ENCODE results near the gene CCDC9.

The CCDC9 gene

DNA sequence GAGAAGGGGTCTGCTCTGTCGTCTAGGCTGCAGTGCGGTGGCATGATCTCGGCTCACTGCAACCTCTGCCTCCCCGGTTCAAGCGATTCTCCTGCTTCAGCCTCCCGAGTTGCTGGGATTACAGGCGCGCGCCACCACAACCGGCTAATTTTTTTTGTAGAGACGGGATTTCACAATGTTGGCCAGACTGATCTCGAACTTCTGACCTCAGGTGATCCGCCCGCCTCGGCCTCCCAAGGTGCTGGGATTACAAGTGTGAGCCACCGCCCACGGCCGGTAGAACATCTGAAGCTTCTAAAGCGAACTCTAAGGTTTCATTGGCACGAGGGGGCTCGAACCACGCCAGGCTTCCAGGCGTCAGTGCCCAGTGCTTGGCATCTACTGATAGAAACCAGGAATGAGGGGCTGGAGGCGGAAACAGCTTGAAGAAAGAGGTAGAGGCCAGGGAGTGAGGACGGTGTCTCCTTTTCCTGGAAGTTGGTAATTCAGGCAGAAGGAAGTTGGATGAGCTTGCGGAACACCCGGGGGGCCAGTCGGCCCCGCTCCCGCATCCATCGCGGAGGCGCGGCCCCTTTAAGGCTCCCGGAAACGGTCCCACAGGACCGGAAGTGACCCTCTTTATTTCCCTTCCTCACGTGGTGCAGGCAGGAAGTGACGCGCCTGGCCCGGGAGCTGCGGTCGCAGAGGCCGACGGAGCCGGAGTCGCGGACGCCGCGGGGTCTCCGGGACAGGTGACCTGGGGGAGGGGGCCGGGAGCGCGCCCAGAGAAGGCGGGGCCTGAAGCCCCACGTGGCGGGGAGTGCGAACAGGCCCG, at the start of gene CCDC9:
TSS of gene CCDC9 (plus strand) at position 647 of the 814 bp plus-strand sequence. CDS start 1,876 bp downstream, outside the sequence.
- DNase-seq, result peak; percentile 95 to 96

DNA sequence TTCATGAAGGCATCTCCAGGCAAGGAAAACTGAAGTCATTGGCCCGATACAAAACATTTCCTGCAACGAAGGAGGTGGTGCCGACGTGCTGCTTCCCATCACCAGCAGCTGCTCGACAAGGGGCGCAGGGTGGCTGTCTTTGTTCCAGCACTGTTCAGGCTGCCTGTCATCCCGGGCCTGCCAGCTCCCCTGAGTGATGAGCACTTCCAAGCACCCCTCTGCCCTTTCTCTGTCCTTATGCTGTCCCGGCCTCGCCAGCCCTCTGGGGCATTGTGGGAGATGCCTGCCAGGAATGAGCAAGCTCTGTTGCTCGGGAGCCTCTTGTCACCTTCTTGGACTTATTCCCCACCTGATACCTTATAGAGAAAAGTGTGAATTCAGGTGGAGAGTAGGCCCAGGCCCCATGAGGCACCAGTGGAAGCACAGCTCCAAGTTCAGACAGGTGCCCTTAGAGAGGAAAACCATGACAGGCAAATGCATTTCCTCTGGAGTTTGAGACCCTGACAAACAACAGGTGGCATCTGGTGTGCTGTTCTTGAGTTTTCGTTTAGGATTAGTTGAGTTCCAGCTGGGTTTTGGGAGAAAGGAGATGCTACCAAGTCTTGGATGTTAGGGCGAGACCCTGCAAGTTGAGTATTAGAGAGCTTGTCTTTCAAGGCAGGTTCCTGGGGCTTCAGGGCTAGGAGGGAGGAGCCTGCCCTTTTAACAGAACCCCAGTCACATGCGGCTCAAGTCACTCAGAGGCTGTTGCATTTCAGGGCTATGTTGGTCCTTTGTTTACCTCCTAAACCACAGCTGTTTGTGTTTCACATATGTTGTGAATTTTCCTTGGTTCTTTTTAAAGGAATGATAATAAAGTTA, 46.8 kb upstream of the CCDC9 start:
- no peak for DNase-seq

DNA sequence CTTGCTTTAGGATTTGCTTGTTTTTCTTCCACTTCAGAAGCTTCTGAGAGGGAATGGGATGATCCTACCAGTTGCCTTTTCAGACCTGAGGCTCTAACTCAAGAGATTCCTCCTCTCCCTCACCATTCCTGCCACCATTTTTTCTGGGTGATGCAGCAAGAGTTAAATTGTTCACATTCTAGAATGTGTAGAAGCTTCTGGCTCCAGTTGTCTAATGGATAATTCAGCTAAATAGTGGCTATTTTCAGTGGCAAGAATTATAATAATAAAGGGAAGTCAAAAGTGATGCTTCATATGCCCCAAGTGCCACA, 46.2 kb upstream of the CCDC9 start:
- no peak for DNase-seq

DNA sequence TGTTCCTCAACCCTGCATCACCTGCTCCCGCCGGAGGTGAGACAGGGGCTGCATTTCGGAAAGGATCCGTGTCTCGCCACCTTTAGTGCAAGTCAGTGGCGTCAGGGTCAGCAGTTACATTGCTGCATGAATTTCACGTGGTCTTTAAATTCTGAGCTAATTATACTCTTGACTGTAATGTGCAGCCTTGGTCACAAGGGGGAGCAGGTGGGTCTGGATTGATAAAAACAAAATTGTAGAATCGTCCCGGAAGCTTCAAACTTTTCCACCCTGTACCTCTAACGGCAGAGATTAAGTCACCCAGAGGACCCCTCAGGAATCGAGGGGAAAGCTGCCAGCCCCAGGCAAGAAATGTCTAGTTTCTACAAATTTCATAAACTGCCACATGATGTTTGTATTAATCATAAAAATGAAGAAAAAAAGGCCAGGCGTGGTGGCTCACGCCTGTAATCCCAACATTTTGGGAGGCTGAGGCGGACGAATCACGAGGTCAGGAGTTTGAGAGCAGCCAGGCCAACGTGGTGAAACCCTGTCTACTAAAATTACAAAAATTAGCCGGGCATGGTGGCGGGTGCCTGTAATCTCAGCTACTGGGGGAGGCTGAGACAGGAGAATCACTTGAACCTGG, 45.5 kb upstream of the CCDC9 start:
- peak; percentile 67 to 85 for DNase-seq

DNA sequence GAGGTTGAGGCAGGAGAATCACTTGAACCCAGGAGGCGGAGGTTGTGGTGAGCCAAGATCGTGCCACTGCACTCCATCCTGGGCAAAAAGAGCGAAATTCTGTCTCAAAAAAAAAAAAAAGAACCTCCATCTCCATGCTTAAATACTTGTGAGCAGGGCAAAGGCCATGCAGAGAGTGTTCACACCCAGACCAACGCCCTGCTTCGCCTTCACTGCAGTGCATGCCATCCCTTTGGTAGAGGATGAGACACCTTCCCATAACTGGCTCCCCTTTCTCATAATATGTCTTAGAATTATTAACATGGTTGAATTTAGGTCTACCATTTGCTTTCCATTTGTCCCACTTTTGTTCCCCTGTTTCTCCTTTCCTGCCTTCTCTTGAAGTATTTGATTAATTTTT, 40.7 kb upstream of the CCDC9 start:
- no peak for DNase-seq

DNA sequence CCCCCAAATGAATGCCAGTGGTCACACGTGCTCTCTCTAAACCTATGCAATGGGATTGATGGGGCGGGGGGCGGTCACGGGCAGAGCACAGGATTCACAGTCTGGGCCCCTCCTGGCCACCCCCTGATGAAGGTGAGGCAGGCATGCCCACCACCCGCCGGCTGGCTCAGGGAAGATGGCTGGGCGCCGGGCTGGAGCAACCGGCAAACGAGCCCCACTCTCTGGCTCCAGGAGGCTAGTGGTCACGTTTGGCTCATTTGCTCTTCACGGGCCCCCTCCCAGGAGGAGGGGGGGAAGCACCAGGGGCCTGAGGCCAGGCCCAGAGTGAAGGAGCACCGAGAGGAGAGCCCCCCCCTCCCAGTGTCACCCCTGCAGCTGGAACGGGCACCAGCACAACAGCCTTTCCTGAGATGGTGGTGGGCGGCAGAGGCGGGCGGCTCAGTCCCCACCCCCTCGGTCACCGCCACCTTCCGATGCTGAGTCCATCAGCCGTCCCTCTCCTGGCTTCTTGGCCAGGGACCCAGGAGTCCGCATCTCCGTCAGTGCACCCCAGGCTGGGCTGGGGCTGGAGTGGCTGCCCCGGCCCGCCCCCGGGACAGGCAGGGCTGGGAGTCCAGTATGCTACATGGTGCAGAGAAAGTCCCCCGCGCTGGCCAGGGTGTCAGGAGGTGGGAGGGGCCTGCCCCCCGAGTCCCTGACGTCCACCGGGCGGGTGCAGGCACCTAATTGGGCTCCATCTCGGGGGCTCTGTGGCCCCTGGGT, 35.1 kb upstream of the CCDC9 start:
- DNase-seq, result no peak

DNA sequence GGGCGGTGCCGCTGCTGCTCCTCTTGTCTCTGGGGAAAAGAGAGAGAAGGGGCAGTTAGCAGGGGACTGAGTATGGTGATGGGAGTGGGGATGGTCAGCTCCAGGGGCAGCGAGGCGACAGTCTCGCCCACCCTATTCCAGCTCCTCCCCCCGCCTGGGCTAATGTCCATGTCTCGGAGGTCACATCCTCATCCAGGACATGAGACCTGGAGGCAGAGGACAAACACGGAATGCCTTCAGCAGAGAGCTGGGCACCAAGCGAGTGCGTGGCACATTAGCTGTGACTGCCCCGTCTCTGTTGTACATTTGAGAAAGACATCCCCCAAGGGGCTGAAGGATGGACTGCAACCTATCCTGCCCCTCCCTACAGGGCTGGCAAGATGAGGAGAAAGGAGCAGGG, 34.4 kb upstream of the CCDC9 start:
- DNase-seq, result no peak

DNA sequence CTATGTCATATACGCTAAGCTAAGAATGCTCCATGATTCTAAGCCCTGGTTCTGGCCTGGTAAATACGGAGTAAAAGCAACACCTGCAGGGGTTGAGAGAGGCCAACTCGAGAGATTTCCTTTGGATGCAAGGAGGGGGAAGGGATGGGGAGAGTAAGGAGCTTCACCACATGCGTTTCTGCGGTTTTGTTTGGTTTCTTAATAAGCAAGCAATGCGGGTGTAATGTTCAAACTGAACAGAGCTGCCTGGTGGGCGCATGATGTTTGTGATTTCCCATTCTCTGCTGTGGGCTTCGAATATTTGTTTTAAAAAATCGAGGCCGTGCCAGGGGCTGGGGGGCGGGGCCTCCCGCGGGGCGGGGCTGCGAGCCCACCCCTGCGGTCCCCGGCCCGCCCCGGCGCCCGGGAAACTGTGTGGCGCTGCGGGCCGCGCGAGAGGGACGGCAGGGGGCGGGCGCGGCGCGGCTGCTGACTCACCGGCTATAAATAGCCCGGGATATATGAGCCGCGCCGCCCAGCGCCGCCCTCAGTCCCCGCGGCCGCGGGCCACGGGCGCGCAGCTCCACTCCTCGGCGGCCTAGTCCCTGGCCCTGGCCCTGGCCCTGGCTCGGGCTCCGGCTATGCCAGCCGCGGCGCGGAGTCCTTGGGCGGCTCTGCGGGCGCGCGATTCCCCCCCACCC, 30.4 kb upstream of the CCDC9 start:
- DNase-seq, result peak; percentile 91 to 93

DNA sequence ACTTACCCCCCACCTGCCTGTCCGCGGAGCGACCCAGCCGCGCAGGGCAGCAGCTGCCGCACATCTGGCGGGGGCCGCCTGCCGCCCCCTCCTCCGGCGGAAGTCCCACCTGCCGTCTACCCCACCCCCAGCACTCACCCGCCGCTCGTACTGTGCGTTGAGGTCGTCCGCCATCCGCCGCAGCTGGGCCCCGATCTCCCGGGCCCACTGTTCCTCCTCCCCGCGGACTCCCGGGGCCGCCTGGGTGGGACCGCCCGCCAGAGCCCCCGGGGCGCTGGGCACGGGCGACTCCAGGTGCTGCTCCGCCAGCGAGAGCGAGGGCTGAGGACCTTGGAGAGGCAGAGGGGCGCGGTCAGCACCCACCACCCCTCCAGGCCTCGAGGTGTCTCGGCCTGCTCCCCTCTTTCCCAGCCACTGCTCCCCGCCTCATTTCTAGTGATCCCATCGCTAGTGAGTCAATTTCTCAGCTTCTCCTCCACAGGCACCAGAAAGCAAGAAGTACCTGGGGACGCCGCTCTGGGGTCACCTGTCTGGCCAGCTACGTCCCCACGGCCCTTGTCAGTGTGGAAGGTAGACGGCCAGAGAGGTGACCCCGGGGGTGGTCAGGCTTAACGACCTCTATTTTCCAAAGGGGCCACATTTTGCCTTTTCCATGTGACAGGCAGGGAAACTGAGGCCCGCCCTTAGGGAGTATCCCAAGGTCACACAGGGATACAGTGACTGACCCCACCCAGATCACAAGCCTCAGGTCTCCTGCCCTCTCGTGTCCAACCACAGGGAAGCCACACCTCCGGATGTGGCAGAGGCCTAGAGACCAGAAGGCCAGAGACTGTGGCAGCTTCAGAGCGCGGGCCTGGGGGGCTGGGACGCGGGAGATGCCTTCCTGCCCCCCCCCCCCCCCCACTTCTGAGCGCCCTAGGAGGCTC, 29.6 kb upstream of the CCDC9 start:
- DNase-seq, result peak; percentile 80 to 83

DNA sequence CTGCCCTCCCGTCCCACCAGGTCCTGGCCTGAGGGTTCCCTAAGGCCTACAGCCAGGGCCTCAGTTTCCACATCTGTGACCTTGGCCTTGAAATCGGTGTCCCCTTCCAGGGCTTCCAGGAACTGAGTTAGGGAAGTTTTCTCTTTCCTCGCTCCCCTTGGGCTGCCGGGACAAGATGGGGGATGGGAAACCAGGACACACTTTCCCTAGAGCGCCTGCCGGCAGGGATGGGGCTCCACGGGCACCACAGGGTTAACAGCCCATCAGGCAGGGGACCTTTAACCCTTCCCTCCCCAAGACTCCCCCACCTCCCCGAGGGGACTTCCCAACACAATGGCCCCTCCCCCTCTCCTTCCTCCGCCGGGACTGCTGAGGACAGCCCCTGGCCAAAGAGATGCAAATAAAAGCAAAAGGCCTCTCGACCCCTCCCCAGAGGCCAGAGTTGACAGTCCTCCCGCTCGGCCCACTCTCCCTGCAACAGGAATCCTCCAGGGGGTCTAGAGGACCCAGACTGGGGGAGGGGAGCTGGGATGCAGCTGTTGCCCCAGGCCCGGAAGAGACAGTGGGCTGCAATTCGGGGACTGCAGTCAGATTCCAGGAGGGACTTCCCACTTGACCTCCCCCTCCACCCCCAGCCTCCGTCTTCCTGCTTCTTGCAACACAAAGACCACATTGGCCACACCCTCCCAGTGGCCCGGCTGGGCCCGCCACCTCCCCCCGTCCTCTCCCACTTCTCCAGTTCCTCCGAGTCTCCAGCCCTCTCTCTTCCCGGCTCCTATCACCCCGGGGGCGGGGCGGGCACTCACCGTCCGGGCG, 28.8 kb upstream of the CCDC9 start:
- DNase-seq, result peak; percentile 70

DNA sequence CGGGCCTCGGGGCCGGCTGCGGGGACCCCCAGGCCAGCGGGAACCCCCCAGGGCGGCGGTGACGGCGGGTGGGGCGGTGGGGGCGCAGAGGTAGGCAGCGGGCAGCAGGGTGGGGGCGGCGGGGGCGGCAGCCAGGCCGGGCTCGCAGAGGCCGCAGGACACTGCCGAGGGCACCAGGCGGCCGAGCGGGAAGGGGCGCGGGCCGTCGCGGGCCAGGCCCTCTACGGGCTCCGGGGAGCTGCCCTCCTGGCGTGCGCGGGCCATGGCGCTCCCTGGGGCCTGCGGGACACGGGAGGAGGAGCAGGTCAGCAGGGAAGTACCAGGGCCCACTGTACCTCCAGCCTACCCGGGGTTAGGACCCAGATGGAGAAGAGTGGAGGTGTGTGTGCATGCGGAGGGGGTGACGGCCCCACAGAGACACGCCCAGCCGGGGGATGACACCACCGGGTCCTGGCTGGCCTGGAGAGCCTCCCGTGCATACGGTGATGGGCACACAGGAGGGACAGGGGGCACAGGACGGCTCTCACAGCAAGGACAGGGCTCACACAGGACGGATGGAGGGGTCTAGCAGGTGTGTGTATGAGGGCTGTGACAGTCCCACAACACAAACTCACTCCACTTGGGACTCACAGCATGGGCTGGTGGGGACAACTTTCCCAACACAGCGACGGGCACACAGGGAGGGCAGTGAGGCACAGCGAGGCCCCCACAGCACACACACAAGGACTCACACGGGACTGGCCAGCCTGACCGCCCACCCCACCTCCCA, 28.0 kb upstream of the CCDC9 start:
- peak; percentile 57 to 59 for DNase-seq

DNA sequence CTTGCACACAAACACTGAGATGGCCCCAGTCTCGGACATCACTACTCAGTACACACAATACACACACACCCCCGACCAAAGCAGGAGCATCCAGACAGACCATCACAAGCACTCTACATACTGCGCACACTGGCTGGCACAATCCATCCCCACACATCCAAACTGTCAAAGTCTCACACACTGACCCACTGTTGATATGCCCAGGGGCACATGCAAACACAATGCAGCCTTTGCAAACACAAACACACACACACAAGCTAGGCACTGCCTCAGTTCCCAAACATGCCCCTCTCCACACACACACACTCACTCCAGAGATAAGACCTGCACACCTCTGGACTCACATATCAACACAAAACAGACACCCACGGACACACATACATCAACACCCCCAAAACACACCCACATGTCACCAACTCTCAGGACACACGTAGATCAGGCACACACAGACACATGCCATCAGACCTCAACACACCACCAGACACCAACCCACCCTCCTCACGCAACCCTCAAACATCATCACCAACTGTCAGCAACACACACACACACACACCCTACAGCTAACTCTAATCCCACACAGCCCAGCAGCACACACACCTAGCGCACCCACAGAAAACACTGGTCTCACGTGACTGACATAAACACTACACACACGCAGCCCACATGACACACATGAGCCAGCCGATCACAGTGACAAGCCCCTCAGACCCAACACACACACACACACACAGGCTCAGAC, 27.2 kb upstream of the CCDC9 start:
- DNase-seq, result peak; percentile 62 to 67

DNA sequence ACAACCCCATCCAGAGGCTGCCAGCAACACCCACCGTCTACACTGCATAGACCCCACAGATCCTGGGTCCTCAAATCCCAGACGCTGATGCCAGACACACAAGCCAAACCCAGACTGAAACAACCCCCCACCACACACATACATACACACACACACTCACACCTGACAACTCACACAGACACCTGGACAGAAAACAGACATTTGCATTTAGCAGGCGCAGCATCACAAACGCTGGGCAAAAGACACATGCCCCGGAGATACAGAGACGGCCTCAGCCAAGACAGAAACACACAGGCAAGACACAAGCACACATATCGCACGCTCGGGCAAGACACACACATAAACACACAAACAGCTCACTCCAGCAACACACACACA, 26.7 kb upstream of the CCDC9 start:
- peak in 1 of 2 donors; percentile 37 for DNase-seq

DNA sequence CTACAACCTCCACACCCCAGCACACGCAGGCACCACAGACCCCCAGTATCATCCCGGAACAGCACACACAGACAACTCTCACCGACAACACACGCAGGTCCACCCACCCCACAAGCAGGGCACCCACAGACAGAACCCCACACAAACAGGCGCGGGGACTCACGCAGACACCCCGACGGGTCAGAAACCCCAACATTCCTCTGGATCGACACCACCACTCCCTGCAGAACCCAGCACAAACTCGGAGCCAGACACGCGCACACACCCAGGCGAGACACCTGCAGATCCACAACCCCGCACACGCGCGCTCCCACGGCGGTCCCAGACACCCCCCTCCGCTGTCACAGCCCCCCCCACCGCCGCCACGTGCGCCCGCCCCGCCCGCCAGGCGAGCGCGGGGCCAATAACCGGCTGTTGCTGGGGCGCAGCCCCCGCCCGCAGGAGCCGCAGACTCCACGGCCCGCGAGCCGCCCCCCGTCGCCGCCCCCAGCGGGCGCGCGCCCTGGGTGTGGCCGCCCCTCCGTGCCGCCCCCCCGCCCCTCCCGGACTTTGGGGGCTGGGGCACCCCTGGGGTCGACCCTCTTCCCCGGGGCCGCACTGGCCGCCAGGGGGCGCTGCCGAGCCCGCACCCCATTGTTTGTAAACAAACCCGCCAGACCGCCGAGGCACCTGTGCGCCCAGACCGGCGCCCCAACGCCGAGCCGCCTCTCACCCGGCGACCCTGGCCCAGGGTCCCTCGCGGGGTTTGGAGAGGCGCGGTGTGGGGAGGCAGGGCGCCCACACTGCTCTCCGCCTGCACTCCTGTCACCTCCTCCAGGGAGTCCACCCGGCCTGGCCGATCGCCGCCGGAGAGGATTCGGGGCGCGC, 26.0 kb upstream of the CCDC9 start:
- DNase-seq, result peak; percentile 86 to 88

DNA sequence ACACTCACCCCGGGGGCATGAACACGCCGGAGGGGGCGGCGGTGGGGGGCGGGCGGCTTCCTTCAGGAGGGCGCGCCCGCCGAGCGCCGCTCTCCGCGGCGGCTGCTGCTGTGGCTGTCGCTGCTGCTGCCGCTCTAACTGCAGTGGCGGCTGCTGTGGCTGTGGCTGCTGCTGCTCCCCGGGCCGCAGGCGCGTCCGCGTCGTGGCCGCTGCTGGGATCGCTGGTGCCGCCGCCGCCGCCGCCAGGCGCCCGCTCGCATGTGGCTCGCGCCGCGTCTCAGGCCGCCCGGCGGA, 25.5 kb upstream of the CCDC9 start, which contains the start of gene BBC3:
TSS of gene BBC3 (minus strand) at position 279 of the 294 bp plus-strand sequence. CDS start 2,768 bp downstream, outside the sequence.
- no peak for DNase-seq

DNA sequence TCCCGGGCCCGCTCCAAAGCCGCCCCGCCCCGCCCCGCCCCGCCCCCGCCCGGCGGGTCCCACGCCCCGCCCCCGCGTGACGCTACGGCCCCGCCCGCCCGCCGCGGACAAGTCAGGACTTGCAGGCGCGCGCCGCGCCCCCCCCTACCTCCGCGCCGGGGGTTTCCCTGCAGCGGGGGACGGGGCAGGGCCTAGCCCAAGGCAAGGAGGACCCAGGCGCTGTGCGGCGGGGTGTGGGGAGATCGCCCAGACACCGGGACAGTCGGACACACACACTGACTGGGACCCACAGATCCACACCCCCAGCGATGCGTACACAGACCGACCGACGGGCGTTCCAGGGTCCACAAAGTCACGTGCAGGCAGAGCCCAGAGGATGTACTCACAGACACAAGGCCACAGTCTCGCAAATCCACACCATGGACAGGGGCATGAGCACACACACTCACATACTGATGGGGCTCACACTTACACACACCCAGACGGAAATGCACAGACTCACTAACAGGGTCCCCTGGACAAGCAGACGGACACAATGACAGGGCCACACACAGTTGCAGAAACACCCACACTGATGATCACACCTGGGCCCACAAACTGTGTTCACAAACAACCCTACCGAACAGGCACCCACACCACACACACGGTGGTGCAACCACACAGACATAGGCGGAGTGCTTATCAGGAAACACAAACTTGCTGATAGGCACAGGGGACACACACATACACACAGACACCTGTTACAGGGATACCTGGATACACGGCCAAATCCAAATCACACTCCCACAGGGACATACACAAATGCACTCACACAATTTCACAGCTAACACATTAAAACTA, 24.9 kb upstream of the CCDC9 start:
- DNase-seq, result peak; percentile 95

All from CD4-positive, alpha-beta T cell treated with Interleukin-1 beta for 1 hour (primary cell).